T-helper 1 cell treated with Interleukin-12 subunit alpha and Interleukin-12 subunit beta and Interleukin-4 antibody, amounts not matched to agents 30 μg/mL and 1 μg/mL, for 36 hours (primary cell): ENCODE measurements around the gene SHISA9.

ENCODE experiments used
- H3K27ac Mint-ChIP-seq: one replicate; pipeline ENCODE4 v1.8.0; 2021; ENCODE audit warnings: mild to moderate bottlenecking, mixed read lengths
- H3K27me3 Mint-ChIP-seq: one replicate; pipeline ENCODE4 v1.8.0; 2021; ENCODE audit warnings: low read depth, mixed read lengths
- H3K36me3 Mint-ChIP-seq: one replicate; pipeline ENCODE4 v1.8.0; 2021; ENCODE audit warnings: low read depth, mixed read lengths
- H3K4me1 Mint-ChIP-seq: one replicate; pipeline ENCODE4 v1.8.0; 2021; ENCODE audit warnings: low read depth, mixed read lengths
- H3K4me3 Mint-ChIP-seq: one replicate; pipeline ENCODE4 v1.8.0; 2021; ENCODE audit warnings: mild to moderate bottlenecking, moderate library complexity, mixed read lengths
- H3K9me3 Mint-ChIP-seq: one replicate; pipeline ENCODE4 v1.8.0; 2021; ENCODE audit warnings: mixed read lengths

The SHISA9 gene

DNA sequence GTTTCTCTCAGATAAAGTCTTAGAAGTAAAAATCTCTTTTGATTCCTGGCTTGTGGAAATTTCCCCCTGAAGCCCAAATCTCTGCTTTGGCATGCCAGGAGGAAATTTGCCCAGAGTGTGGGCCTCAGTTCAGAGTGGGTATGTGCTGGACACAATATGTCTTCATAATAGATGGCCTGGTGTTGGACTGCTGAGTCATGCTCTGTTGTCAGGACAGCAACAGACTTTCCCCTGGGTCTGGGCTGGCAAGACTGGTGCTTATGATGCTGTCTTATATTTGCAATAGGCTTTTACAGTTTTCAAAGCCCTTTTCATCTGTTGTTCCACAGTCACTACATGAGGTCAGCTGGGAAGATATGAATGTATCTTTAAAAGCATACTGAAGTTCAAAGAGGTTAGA, 57.0 kb downstream of the SHISA9 start:
- H3K27ac Mint-ChIP-seq, result no peak overlapping the region
- H3K27me3 Mint-ChIP-seq, result no peaks in the 10 kb centered on the region
- H3K4me1 Mint-ChIP-seq, result no peaks in the 10 kb centered on the region

DNA sequence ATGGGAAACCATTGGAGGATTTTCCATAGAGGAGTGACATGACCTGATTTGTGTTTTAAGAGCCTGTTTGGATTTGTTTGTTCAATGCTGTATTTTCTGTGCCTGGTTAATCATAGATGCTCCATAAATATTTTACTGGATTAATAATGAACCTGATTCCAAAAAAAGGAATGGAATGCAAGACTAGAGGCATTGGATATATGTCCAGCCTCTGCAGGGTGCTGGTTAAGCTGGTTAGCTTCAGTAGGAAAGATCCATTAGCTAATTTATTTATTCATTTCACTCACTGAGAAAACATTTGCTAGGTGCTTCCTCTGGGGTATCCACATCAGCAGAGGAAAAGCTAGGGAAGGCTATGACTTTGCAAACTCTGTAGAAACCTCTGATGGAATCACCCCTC, 57.7 kb downstream of the SHISA9 start:
- no peaks in the 10 kb centered on the region for H3K4me1 Mint-ChIP-seq
- peaks cover 9% of the 10 kb centered on the region for H3K9me3 Mint-ChIP-seq
- H3K4me3 Mint-ChIP-seq, result no peak overlapping the region
- H3K27me3 Mint-ChIP-seq, result no peaks in the 10 kb centered on the region
- no peak overlapping the region for H3K27ac Mint-ChIP-seq
- H3K36me3 Mint-ChIP-seq, result no peaks in the 10 kb centered on the region

More for the DNA sequence above, 57.0 kb downstream of the SHISA9 start:
- no peak overlapping the region for H3K4me3 Mint-ChIP-seq
- H3K36me3 Mint-ChIP-seq, result no peaks in the 10 kb centered on the region
- peaks cover 9% of the 10 kb centered on the region for H3K9me3 Mint-ChIP-seq

DNA sequence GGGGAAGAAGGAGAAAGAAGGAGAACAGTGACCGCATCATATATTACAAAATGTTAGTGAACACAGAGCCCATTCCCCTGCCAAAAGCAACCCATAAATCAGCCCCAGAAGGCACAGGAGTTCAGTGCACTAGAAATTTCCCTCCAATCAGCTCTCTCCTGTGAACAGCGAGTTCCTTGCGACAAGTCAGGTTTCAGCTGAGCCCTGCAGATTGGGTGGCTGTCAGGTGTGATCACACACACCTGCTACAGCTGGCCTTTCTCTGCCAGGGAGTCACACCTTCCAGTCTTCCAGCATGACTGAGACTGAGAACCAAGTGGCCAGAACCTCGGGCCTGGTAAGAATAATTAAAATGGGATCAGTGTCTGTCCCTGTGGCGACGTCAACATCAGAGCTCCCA, 60.2 kb downstream of the SHISA9 start:
- H3K27ac Mint-ChIP-seq, result no peak overlapping the region
- H3K4me1 Mint-ChIP-seq, result no peaks in the 10 kb centered on the region
- H3K9me3 Mint-ChIP-seq, result peaks cover 9% of the 10 kb centered on the region
- no peaks in the 10 kb centered on the region for H3K36me3 Mint-ChIP-seq
- no peak overlapping the region for H3K4me3 Mint-ChIP-seq
- H3K27me3 Mint-ChIP-seq, result no peaks in the 10 kb centered on the region

DNA sequence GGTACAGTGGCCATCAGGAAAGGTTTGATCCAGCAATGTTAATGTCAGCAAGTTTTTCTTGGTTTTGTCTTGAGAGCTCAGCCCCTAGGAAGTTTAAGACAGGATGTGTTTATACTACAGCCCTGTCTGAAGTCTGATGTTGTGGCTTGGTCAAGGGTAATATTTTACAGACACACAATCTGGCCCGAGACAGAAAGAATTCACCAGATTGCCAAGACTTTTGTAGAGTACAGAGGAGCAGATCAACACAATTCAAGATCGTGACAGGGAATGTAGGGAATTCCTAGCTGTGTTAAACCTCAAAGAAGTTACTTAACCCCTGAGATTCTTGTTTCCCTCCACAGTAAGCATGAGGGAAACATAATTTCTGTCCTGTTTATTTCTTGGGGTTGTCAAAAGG, 63.1 kb downstream of the SHISA9 start:
- no peaks in the 10 kb centered on the region for H3K36me3 Mint-ChIP-seq
- H3K27me3 Mint-ChIP-seq, result no peaks in the 10 kb centered on the region
- H3K27ac Mint-ChIP-seq, result no peak overlapping the region
- H3K9me3 Mint-ChIP-seq, result peaks cover 3% of the 10 kb centered on the region
- no peaks in the 10 kb centered on the region for H3K4me1 Mint-ChIP-seq
- H3K4me3 Mint-ChIP-seq, result no peak overlapping the region

DNA sequence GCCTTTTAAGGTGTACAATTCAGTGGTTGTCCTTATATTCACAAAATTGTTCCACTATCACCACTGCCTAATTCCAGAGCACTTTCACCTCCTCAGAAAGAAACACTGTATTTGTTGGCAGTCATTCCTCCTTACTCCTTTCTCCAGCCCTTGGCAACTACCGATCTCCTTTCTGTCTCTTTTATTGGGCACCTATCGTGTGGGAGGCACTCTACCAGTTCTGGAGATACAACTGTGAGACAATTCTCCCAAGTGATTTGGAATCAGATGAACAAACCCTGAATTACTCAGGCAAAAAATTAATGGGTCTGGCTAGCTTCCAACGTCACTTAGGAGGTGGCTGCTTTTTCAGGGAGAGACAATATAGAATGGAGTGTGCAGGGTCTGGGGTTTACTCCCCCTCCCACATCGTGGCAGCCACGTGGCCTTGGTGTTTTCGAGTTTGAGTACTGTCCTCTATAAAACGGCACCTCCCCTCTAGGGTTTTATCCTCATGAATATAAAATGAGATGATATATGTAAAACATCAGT, 63.9 kb downstream of the SHISA9 start:
- Mint-ChIP-seq H3K9me3 (peaks cover 3% of the 10 kb centered on the region), H3K27ac (no peak overlapping the region), H3K4me3 (no peak overlapping the region), H3K27me3 (no peaks in the 10 kb centered on the region), H3K36me3 (no peaks in the 10 kb centered on the region), H3K4me1 (no peaks in the 10 kb centered on the region)

DNA sequence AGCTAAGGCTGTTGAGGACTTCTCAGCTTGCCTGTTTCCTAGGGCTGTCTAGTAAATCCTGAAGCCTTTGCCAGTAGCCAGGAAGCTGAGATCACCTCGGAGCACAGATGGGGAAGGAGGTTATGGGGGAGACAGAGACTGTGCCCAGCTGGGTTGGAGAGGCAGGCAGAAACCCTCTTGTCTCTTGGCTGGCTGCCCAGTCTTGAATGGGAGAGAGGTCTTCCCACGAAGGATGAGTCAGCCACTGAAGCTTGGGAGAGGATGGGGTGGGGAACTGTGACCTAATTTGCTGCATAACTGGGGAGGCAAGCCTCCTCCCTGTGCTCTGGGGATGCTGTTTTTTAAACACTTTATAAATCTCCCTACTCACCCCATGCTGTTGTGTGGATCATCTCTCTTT, 69.8 kb downstream of the SHISA9 start:
- Mint-ChIP-seq H3K4me3 (no peak overlapping the region), H3K9me3 (no peaks in the 10 kb centered on the region), H3K36me3 (no peaks in the 10 kb centered on the region), H3K27me3 (no peaks in the 10 kb centered on the region), H3K4me1 (no peaks in the 10 kb centered on the region), H3K27ac (no peak overlapping the region)

DNA sequence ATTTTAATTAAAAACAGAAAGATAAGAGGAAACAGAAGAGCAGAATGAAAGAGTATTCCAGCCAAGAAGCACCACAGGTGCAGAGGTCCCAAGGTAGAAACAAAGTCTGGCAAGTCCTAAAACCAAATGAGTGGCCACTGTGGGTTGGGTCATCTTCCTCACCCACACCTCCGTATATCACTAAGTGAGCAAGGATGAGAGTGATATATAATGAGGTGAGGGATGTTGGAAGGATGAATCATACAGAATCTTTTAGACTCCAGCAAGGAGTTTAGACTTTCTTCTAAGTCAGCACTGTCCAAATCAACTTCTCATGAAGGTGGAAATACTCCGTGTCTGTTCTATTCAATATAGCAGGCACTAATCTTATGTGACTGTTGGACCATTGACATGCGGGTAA, 70.8 kb downstream of the SHISA9 start:
- H3K36me3 Mint-ChIP-seq, result no peaks in the 10 kb centered on the region
- no peaks in the 10 kb centered on the region for H3K27me3 Mint-ChIP-seq

DNA sequence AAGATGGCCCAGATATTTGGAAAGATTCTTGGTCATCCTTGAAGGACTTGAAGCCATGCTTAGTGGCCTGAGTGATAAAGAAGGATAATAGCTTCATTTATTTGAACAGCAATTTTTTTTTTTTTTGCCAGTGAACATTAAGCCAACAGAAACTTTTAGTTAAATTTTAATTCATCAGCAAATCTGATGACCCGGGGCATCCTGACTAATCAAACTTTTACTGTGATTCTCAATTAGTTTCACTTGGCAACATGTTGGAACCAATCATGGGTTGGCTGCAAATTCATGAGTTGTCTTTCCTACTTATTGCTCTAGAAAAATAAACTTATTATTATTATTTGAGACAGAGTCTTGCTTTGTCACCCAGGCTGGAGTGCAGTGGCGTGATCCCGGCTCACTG, 74.4 kb downstream of the SHISA9 start:
- no peaks in the 10 kb centered on the region for H3K9me3 Mint-ChIP-seq
- no peaks in the 10 kb centered on the region for H3K4me1 Mint-ChIP-seq
- no peaks in the 10 kb centered on the region for H3K27me3 Mint-ChIP-seq
- H3K27ac Mint-ChIP-seq, result no peak overlapping the region
- no peak overlapping the region for H3K4me3 Mint-ChIP-seq
- no peaks in the 10 kb centered on the region for H3K36me3 Mint-ChIP-seq

More for the DNA sequence above, 70.8 kb downstream of the SHISA9 start:
- Mint-ChIP-seq H3K4me3 (no peak overlapping the region), H3K27ac (no peak overlapping the region), H3K4me1 (no peaks in the 10 kb centered on the region), H3K9me3 (no peaks in the 10 kb centered on the region)

DNA sequence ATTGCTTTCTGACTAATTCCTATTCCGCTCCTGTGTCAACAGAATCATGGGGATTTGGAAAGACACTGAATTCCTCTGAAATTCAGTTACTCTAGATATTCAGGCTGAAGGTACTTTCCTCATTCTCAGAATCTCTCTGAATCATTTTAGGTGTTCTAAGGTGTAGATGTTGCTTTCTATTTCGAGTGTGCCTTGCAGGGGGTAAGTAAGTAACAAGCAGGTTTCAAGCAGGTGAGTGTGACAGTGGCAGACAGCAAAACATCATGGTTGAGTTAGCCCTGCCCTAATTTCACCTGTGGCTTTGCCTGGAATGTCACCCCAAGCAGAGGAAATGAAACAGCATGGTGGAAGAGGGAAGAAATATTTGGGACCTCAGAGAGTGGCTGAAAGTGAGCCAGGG, 75.1 kb downstream of the SHISA9 start:
- H3K27me3 Mint-ChIP-seq, result no peaks in the 10 kb centered on the region
- no peaks in the 10 kb centered on the region for H3K4me1 Mint-ChIP-seq
- H3K27ac Mint-ChIP-seq, result no peak overlapping the region
- no peak overlapping the region for H3K4me3 Mint-ChIP-seq
- no peaks in the 10 kb centered on the region for H3K9me3 Mint-ChIP-seq
- no peaks in the 10 kb centered on the region for H3K36me3 Mint-ChIP-seq

DNA sequence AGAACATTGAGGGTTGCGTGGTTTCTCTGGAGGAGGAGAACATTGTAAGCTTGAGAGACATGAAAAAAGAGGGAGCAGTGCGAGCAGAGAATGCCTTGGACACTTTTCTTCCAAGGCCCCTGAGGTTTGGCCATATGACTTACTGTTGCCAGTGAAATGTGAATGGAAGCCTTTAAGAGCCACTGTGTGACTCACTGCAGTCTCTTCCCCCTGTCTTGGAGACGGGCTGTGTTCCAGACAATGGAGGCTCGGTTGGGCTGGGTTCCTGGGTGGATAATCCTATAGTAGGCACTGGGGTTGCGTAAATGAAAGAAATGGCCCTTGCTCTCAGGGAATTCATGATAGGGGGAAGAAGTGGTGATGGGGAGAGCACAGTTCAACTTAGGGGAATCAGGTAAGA, 75.5 kb downstream of the SHISA9 start:
- Mint-ChIP-seq H3K27ac (no peak overlapping the region), H3K27me3 (no peaks in the 10 kb centered on the region), H3K4me3 (no peak overlapping the region), H3K36me3 (no peaks in the 10 kb centered on the region), H3K4me1 (no peaks in the 10 kb centered on the region), H3K9me3 (no peaks in the 10 kb centered on the region)

DNA sequence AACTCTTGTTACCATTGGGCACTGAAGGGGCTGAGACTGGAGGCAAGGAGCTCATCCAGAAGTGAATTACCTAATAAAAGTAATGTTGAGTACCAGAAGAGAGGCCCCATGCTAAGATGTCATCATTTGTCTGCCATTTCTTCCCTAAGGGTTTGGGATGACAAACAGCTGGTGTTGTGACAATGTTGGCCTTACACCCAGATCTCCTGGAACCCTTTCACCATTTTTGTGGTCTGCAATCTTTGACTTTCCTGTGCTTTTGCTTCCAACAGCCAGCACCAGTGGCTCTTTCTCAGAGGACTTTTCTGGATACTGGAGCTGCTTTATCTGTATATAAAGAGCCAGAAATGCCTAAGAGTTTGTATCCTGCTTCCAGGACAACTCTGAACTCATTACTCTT, 84.1 kb downstream of the SHISA9 start:
- Mint-ChIP-seq H3K4me3 (no peak overlapping the region), H3K27ac (no peak overlapping the region), H3K27me3 (no peaks in the 10 kb centered on the region), H3K9me3 (no peaks in the 10 kb centered on the region), H3K4me1 (no peaks in the 10 kb centered on the region), H3K36me3 (no peaks in the 10 kb centered on the region)

DNA sequence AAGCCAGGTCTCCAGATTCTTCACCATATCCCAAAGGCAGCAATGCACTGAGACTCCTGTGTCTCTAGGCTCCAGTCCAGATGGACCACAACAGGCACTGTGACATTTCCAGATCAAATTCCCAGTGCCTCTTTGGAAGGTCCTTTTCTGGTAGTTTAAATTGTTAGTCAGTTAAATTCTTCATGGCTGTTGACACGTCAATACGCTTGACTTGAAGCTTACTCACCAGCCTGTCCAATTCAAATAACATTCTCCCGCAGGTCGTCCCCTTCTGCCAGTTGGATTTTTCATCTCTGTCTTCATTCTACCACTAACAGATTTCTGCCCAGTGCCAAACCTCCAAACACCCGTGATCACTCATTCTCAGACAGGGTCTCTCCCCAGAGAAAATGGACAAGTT, 86.7 kb downstream of the SHISA9 start:
- H3K27me3 Mint-ChIP-seq, result no peaks in the 10 kb centered on the region
- H3K27ac Mint-ChIP-seq, result no peak overlapping the region
- no peaks in the 10 kb centered on the region for H3K4me1 Mint-ChIP-seq
- no peaks in the 10 kb centered on the region for H3K36me3 Mint-ChIP-seq
- no peak overlapping the region for H3K4me3 Mint-ChIP-seq
- H3K9me3 Mint-ChIP-seq, result no peaks in the 10 kb centered on the region

DNA sequence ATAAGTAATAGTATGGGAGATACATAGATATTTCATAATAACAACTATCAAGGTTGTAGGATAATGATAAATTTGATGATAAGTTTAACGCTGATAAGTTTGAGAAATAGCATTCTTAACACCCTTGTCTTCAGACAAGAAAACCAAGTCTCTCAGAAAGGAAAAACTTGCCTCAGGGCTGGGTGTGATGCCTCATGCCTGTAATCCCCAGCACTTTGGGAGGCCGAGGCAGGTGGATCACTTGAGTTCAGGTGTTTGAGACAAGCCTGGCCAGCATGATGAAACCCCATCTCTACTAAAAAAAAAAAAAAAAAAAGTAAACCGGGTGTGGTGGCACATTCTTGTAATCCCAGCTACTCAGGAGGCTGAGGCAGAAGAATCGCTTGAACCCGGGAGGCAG, 90.7 kb downstream of the SHISA9 start:
- H3K36me3 Mint-ChIP-seq, result no peaks in the 10 kb centered on the region
- no peaks in the 10 kb centered on the region for H3K9me3 Mint-ChIP-seq
- no peak overlapping the region for H3K4me3 Mint-ChIP-seq
- H3K27me3 Mint-ChIP-seq, result no peaks in the 10 kb centered on the region
- H3K4me1 Mint-ChIP-seq, result no peaks in the 10 kb centered on the region
- H3K27ac Mint-ChIP-seq, result no peak overlapping the region

DNA sequence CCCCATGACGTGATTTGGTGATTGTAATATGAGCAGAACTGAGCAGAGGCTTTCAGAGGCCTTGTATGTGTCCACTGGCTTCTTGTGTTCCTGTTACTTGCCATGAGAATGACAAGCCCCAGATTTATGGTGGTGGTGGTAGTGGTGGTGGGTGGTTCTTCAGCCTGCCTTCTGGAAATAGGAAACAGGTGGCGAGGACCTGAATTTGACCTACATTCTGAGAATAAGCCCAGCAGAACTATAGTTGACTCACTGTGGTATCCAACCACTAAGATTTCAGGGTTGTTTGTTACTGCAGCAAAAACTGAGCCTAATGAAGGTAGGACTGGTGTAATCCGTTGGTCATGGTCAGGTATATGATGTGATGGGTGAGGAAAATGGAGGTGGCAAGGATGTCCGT, 93.0 kb downstream of the SHISA9 start:
- no peaks in the 10 kb centered on the region for H3K4me1 Mint-ChIP-seq
- H3K4me3 Mint-ChIP-seq, result no peak overlapping the region
- no peaks in the 10 kb centered on the region for H3K36me3 Mint-ChIP-seq
- H3K9me3 Mint-ChIP-seq, result no peaks in the 10 kb centered on the region
- H3K27me3 Mint-ChIP-seq, result no peaks in the 10 kb centered on the region
- no peak overlapping the region for H3K27ac Mint-ChIP-seq

DNA sequence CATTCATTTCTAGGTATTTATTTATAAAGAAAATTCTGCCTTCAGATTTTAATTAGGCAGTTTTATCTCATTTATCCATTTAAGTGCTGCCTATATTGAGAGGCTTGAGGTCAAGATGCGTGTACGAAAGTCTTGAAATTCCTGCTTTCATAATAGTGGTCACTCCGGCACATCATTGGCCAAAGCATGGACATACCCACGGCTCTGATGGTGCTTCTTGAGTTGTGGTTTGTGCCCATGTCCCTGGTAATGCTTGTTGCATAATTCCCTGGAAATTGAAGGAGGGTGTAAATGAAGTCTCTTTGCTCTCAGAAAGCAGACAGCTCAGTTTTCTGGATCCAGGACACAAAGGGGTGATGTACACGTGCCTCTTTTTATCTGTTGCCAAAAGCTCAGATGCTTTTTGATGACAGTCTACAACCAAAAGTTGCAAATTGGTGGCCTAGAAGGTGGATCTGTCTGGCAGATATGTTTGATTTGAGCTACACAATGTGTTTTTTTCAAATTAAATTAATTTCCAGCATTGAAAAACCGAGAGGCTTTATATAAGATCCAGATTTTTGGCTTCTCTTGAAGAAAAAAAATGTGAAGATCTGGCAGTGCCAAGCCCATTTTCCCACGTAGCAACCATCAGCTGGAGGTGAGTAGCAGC, 94.4 kb downstream of the SHISA9 start:
- Mint-ChIP-seq H3K27me3 (no peaks in the 10 kb centered on the region), H3K4me1 (no peaks in the 10 kb centered on the region), H3K4me3 (no peak overlapping the region), H3K27ac (no peak overlapping the region), H3K9me3 (no peaks in the 10 kb centered on the region), H3K36me3 (no peaks in the 10 kb centered on the region)
